CD4-positive, alpha-beta T cell treated with Interferon alpha-2 for 1 hour (primary cell): ENCODE data around the gene SRI.

Experiments used
- DNase-seq, 2 donors: peaks; one replicate each; pipeline ENCODE4 v3.0.0-alpha.2; 2020 to 2022

Gene SRI

GRCh38 chr7:88224601-88225275 is 4.9 kb upstream of the SRI start:
- DNase-seq: no peak

DNA sequence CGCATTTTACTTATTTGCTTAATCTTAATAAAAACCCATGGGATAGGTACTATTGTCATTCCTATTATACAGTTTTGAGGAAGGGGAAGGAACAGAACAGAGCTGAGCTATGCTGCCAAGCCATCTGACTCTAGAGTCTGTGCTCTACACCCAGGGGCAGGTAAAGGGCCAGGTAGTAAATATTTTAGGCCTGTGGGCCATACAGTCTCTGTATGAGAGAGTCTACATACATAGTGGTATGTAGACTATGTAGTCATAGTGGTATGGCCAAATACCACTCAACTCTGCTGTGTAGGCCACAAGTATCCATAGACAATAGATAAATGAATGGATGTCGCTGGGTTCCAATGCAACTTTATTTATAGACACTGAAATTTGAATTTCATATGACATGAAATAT is 3.4 kb upstream of the SRI start:
- DNase-seq: no peak

GRCh38 chr7:88218836-88219605 is 817 bp downstream of the SRI start:
- DNase-seq: peak; percentile 58 to 63

DNA sequence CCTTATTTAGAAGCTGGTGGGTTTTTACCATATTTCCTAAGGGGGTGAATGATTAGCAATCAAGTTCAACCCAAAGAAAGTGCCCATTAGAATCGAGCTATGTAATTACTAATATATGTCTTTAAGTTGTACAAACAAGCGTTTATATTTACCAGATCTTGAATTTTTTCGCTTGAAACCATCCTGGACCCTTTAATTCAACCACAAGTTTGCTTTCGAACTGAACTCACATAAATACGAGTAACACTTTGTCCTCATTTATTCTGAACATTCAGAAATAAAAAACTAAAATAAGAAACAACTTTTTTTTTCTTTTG is 1.5 kb downstream of the SRI start:
- no peak for DNase-seq

GRCh38 chr7:88217675-88218428 is 2.0 kb downstream of the SRI start:
- DNase-seq: peak; percentile 5 to 35

DNA sequence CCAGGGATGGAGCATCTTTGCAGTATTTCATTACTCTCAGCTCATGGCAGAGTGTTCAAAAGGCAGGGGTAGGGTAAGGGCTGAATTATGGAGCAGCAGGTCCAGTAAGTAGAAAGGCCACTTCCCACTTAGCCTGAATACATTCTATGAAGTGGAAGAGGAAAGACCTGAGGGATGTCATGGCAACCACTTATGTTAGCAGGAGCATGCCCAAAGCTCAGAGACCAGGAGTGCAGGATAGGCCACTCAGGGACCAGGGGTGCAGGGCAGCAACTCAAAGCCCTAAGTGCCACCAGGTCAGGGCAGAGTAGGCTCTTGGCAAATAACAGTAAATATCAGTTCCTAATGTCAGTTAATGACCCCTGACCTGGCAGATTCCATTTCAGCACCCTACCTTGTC is 3.6 kb downstream of the SRI start:
- DNase-seq: no peak

GRCh38 chr7:88215295-88215694 is 4.5 kb downstream of the SRI start:
- no peak for DNase-seq

DNA sequence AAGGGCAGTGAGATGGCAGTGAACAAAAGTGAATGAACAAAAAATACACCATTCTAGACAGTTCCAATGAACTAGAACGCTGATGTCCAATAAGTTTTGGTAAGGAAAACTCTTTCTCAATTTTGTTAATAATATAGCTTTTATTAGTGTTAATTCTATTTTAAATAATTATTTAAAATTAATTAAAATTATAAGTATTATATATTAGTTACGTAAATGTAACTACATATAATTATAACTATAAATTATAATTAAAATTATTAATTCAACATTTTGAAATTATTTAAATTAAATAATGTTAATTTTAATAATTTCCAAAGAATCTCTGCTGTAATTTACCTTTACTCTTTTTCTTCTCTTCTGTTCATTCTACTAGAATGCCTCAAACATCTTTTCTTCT is 5.4 kb downstream of the SRI start:
- no peak for DNase-seq

DNA sequence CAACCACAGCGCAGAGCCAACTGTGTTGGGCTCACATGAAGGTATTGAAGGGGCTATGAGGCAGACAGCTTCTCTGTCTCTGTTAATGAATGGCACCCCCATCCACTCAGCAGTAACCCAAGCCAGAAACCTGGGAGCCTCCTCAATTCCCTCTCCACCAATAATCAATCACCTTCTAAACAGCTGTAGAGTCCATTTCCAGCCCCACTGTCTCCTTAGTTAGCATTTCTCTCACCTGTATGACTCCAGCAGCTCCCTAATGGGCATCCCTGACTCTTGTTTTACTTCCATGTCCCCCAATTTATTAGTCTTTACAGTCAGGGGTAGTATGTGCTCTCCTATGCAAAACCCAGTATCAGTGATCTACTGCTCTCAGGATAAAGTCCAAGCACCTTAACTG is 6.9 kb downstream of the SRI start:
- DNase-seq: no peak

GRCh38 chr7:88208521-88208920 is 11.3 kb downstream of the SRI start:
- DNase-seq: no peak

DNA sequence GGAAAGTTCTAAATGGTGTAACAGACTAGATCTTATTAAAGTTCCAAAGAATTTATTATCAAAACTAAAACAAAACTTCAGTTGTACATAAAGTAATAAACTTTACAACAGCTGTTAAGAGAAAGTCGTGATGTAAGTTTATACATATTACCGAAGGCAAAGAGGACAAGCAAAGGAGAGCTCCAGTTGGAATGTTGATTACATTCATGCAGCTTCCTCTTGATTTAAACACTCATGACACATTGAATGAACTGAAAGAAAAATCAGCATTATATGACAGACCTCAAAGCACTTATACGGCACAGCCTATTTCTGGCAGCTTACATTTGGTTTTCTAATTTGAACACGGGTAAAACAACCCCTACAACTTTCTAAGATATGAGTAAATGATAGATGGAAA is 13.6 kb downstream of the SRI start:
- no peak for DNase-seq

GRCh38 chr7:88205179-88205578 is 14.7 kb downstream of the SRI start:
- no peak for DNase-seq

DNA sequence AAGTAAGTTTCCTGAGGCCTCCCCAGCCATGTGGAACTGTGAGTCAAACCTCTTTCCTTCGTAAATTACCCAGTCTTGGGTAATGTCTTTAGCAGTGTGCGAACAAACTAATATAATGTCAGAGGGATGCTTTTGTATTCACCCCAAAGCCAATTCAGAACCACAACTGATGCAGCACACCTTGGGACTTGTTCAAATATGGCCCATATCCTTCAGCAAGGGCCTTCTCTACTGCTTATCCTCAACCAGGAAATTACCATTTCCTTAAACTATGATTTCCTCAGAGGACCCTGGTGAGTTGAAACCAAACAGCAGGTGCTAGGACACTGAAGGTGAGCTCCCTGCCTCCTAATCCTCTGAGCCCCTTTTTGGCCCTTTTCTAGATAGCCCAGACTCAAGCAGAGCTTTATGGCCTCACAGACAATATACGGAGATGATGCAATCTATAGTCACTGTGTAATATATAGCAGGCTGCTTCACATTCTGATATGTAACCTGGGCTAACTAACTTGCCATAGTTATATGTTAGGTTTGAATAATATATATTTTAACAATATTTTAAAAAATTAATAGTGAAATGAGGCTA is 15.2 kb downstream of the SRI start:
- DNase-seq: no peak

GRCh38 chr7:88203401-88203800 is 16.4 kb downstream of the SRI start:
- DNase-seq: no peak

DNA sequence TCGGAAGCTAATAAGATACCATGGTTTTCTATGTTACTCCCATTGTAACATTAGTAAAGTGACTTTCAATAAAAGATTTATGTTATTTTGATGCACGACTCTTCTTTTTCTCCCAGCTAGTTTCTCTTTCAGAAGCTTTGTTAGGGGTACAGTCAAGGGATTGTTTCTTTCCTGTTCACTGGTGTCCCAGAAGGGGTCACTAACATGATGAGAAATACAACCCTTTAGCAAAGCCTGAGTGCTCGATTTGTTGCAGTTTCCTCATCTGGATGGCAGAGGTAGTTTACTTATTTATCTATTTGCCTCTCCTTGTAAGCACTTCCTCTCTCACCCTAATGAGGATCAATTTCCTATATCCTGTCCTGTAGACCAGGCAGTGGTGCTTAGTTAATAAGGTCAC is 17.0 kb downstream of the SRI start:
- no peak for DNase-seq

- no peak for DNase-seq
Observed at GRCh38 chr7:88202278-88202677, 17.6 kb downstream of the SRI start.

GRCh38 chr7:88201305-88201704 is 18.5 kb downstream of the SRI start:
- DNase-seq: no peak

DNA sequence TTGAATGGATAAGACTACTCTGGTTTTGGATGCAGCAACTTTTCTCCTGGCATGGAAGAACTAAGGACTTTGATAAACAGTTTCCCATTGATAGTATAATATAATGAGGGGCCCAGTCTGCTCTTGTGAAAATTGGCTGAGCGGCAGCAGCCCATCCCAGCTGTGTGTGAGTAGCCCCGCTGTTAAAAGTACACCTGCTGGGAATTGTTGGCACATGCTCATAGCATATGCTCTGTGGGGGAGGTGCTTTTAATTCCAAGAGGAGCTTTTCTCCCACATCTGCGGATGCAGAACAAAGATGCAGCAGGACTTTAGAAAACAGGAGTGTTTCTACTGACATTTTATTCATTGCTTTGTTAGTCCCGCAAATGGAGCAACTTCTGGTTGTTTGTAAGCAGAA is 19.0 kb downstream of the SRI start:
- DNase-seq: no peak

DNA sequence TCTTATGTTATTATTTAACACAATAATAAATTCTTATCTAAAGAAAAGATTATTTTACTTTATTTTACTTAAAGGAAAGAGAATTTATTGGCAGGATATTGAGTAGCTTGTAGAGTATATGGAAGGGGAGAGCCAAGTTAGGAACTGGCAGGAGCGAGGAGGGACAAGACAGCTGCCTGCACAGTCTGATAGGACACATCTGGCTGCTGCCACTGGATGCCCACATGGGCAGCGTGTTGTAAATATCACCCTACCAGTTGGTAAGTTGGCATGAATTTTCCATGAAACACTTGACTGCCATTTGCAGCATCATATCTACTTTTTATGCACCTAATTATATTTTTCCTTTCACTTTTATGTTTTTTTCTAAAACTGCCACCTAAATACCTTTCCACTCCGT is 19.6 kb downstream of the SRI start:
- DNase-seq: no peak

GRCh38 chr7:88191911-88192310 is 27.9 kb downstream of the SRI start:
- DNase-seq: no peak

DNA sequence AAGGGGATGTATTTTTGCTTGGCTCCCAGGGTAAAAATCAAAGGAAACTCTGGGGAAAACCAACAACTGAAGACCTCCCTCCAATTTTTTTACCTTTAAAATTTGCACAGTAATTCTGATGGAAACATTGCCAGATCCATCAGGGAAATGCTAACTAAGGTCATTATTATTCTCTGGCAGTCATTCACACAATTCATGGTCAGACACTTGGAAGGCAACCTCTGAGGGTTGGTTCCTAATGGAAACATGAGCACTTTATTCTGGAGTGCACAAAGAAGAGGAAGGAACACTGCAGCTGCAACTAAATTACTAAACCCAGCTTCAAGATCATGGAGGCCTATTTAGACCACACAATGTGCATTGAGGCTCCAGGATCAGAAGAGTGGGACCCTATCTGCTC is 34.2 kb downstream of the SRI start:
- no peak for DNase-seq

DNA sequence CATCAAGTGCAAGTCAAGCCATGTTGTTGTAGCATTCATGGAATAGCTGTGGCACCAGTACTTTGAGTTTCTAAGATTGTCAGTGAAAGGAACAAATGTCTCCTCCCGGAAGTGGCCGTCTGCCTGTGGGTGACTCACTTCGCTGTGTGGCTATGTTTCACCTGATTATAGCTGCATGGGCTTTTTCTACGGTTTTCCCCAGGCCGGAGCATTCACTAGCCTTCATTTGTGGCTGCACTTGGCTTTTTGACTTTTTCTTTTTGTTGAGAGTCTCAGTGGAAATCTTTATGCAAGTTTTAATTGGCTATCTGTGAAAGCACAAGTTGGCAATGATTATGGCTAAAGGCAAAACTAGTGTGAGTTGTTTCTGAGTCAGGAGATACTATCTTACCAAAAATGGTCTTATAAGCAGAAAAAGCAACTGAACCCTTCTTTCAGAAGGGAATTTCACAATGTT is 35.0 kb downstream of the SRI start:
- DNase-seq: no peak

DNA sequence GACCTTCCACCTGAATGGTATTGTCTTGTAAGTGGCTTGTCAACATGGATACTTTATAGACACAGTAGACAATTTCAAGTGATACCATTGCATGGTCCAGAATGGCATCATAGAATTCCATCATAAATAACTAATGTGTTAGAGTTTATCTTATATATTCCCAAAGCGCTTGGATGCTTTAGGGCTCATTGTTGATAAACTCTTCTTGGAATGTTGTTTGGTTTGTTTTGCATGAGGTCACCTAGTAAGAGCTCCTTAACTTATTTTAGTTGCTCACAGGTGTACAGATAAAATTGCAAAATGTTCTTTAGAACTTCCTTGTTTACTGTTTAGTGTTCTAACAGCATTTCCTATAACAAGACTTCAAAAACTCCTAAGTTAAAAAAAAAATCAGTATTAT is 36.8 kb downstream of the SRI start:
- no peak for DNase-seq

DNA sequence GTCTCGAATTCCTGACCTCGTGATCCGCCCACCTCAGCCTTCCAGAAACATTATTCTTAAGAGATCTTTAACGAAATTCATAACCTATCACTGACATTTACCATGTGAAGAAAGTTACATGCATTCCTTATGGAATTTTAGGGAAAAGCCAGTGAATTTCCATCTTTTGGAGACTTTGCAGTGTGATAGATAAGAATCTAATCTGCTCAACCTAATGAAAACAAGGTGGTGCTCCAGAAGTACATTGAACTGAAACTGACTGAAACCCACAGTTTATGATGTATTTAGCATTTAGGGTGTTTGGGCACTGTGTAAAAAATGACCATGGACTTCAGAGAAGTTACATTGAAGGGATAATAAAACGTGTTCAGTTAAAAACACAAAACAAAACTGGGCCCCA is 43.6 kb downstream of the SRI start:
- no peak for DNase-seq
